ENCODE results near the gene SEPTIN7.
"Not testable (repeated sequence)": the region's sequence is repeated elsewhere in the genome, so short reads cannot be mapped to it uniquely, and the experiment has no call there.

DNA sequence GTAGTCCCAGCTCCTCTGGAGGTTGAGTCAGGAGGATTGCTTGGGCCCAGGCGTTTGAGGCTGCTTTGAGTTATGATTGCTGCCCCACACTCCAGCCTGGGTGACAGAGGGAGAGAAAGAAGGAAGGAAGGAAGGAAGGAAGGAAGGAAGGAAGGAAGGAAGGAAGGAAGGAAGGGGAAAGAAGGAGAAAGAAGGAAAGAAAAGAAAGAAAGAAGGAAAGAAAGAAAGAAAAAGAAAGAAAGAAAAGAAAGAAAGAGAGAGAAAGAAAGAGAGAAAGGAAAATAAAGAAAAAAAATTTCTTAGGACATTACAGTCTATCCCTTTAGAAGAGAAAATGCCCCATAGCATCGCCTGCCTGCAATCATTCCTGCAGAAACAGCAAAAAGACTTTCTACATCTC, 44.4 kb upstream of the SEPTIN7 start:
- TF ChIP-seq, protein P1, sequence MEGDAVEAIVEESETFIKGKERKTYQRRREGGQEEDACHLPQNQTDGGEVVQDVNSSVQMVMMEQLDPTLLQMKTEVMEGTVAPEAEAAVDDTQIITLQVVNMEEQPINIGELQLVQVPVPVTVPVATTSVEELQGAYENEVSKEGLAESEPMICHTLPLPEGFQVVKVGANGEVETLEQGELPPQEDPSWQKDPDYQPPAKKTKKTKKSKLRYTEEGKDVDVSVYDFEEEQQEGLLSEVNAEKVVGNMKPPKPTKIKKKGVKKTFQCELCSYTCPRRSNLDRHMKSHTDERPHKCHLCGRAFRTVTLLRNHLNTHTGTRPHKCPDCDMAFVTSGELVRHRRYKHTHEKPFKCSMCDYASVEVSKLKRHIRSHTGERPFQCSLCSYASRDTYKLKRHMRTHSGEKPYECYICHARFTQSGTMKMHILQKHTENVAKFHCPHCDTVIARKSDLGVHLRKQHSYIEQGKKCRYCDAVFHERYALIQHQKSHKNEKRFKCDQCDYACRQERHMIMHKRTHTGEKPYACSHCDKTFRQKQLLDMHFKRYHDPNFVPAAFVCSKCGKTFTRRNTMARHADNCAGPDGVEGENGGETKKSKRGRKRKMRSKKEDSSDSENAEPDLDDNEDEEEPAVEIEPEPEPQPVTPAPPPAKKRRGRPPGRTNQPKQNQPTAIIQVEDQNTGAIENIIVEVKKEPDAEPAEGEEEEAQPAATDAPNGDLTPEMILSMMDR (IDR thresholded peaks at IDR 0.05 in 4 of 5, conservative IDR thresholded peaks at IDR 0.05 in 1 of 5), result not testable (repeated sequence)
- not testable (repeated sequence) for TF ChIP-seq POLR2A (IDR thresholded peaks at IDR 0.05)

Measured in gastrocnemius medialis (tissue), 4 donors.